Glutamatergic neuron (in vitro differentiated cells): Measurements from ENCODE around the gene GSAP. TPM values are rescaled to one million over a fixed set of nuclear protein-coding genes. Genes with fewer than 3 reads are reported as not detected.

Experiments used
- DNase-seq: peaks from one replicate; pipeline ENCODE4 v3.0.0; 2022
- H3K27ac Mint-ChIP-seq: one replicate; pipeline ENCODE4 v1.8.0; 2020; ENCODE audit warnings: mild to moderate bottlenecking, mixed read lengths, inconsistent platforms; ENCODE audit not compliant: unreplicated experiment
- H3K27me3 Mint-ChIP-seq: one replicate; pipeline ENCODE4 v1.8.0; 2020; ENCODE audit warnings: mild to moderate bottlenecking, moderate library complexity, mixed read lengths, inconsistent platforms; ENCODE audit not compliant: unreplicated experiment
- H3K36me3 Mint-ChIP-seq: one replicate; pipeline ENCODE4 v1.8.0; 2020; ENCODE audit warnings: mild to moderate bottlenecking, mixed read lengths, inconsistent platforms; ENCODE audit not compliant: unreplicated experiment
- H3K4me1 Mint-ChIP-seq: one replicate; pipeline ENCODE4 v1.8.0; 2020; ENCODE audit warnings: mild to moderate bottlenecking, low read depth, mixed read lengths, inconsistent platforms; ENCODE audit not compliant: unreplicated experiment
- H3K4me3 Mint-ChIP-seq: one replicate; pipeline ENCODE4 v1.8.0; 2020; ENCODE audit warnings: mild to moderate bottlenecking, mixed read lengths, inconsistent platforms; ENCODE audit not compliant: unreplicated experiment
- H3K9me3 Mint-ChIP-seq: one replicate; pipeline ENCODE4 v1.8.0; 2020; ENCODE audit warnings: mild to moderate bottlenecking, moderate library complexity, mixed read lengths, inconsistent platforms; ENCODE audit not compliant: unreplicated experiment
- CTCF ChIP-seq: fragments of 200-600 bp; sonication (generic); IDR thresholded peaks from one replicate; pipeline ENCODE4 v1.5.0; 2021; ENCODE audit not compliant: partially characterized antibody, unreplicated experiment
- total RNA-seq: library from RNA; stranded (reverse); fragmentation: NEBNext Ultra II Directional; extraction: Animal tissue kit (Norgen Biotek cat#: 25700); gene quantifications from one replicate; pipeline ENCODE4 v1.2.1, GENCODE V29; 2021; ENCODE audit not compliant: unreplicated experiment

GSAP gene
- total RNA-seq, 1 donor from 2014 or later, result 0.76 TPM

- peaks cover 2% of the 10 kb centered on the region for H3K4me1 Mint-ChIP-seq
- no peaks in the 10 kb centered on the region for H3K9me3 Mint-ChIP-seq
- H3K27ac Mint-ChIP-seq, result no peak overlapping the region
Measured at GRCh38 chr7:77461246-77461645, 45.1 kb upstream of the GSAP start.

GRCh38 chr7:77460057-77460486 is 43.9 kb upstream of the GSAP start:
- TF ChIP-seq CTCF, result no peak
- H3K9me3 Mint-ChIP-seq, result no peaks in the 10 kb centered on the region
- H3K36me3 Mint-ChIP-seq, result no peaks in the 10 kb centered on the region
- H3K4me3 Mint-ChIP-seq, result no peak overlapping the region
- H3K27me3 Mint-ChIP-seq, result no peaks in the 10 kb centered on the region
- H3K4me1 Mint-ChIP-seq, result peaks cover 2% of the 10 kb centered on the region
- DNase-seq, result no peak
- no peak overlapping the region for H3K27ac Mint-ChIP-seq

More at GRCh38 chr7:77461246-77461645, 45.1 kb upstream of the GSAP start:
- no peaks in the 10 kb centered on the region for H3K27me3 Mint-ChIP-seq
- no peak for TF ChIP-seq CTCF
- H3K4me3 Mint-ChIP-seq, result no peak overlapping the region
- DNase-seq, result no peak
- no peaks in the 10 kb centered on the region for H3K36me3 Mint-ChIP-seq

GRCh38 chr7:77459311-77459726 is 43.2 kb upstream of the GSAP start:
- DNase-seq, result no peak
- no peak overlapping the region for H3K4me3 Mint-ChIP-seq
- no peaks in the 10 kb centered on the region for H3K27me3 Mint-ChIP-seq
- no peak for TF ChIP-seq CTCF
- H3K36me3 Mint-ChIP-seq, result no peaks in the 10 kb centered on the region
- H3K27ac Mint-ChIP-seq, result no peak overlapping the region
- no peaks in the 10 kb centered on the region for H3K9me3 Mint-ChIP-seq
- H3K4me1 Mint-ChIP-seq, result peaks cover 2% of the 10 kb centered on the region

GRCh38 chr7:77458786-77459185 is 42.6 kb upstream of the GSAP start:
- no peaks in the 10 kb centered on the region for H3K27me3 Mint-ChIP-seq
- peaks cover 2% of the 10 kb centered on the region for H3K4me1 Mint-ChIP-seq
- DNase-seq, result no peak
- no peaks in the 10 kb centered on the region for H3K36me3 Mint-ChIP-seq
- H3K9me3 Mint-ChIP-seq, result no peaks in the 10 kb centered on the region
- no peak overlapping the region for H3K4me3 Mint-ChIP-seq
- TF ChIP-seq CTCF, result no peak
- no peak overlapping the region for H3K27ac Mint-ChIP-seq

GRCh38 chr7:77457779-77458178 is 41.6 kb upstream of the GSAP start:
- Mint-ChIP-seq H3K36me3 (no peaks in the 10 kb centered on the region), H3K4me1 (peaks cover 2% of the 10 kb centered on the region), H3K9me3 (no peaks in the 10 kb centered on the region), H3K27ac (no peak overlapping the region), H3K4me3 (no peak overlapping the region), H3K27me3 (no peaks in the 10 kb centered on the region)
- no peak for TF ChIP-seq CTCF
- no peak for DNase-seq
